HT1080 (cell line): Measurements from ENCODE around the gene PRAMEF1. TPM values are rescaled to one million over a fixed set of nuclear protein-coding genes. Genes with fewer than 3 reads are reported as not detected.
A peak's percentile ranks its signal among the peaks of the same experiment; 100 is the strongest.
"Not testable (repeated sequence)": the region's sequence is repeated elsewhere in the genome, so short reads cannot be mapped to it uniquely, and the experiment has no call there.

Experiments
- DNase-seq: peaks from one replicate; pipeline ENCODE4 v3.0.0-alpha.2; 2015; ENCODE audit warnings: low read depth
- total RNA-seq: library from RNA; depleted of rRNA; stranded (reverse); fragments of >200 nt; shearing (Covaris generic); gene quantifications from 2 replicates; pipeline ENCODE4 v1.2.3, GENCODE V29; 2014; rRNA removed

Gene PRAMEF1
- total RNA-seq, 1 experiment from 2014 or later = not detected

DNA sequence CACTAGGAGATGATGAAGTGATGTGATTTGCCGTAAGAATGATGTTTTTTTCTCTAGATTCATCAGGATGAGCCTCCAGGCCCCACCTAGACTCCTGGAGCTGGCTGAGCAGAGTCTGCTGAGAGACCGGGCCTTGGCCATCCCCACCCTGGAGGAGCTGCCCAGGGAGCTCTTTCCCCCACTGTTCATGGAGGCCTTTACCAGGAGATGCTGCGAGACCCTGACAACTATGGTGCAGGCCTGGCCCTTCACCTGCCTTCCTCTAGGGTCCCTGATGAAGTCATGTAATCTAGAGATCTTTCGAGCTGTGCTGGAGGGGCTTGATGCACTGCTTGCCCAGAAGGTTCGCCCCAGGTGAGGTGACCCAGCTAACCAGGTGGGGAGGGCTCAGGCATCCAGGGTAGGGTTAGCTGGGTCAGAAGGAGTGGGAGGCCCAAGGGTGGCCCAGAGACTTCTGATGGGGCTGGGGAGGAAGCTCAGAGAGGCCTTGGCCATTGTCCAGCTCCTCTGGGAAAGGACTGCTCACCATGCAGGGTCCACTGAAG is 16.3 kb upstream of the PRAMEF1 start:
- no peak for DNase-seq

GRCh38 chr1:12775443-12775842 is 15.8 kb upstream of the PRAMEF1 start:
- no peak for DNase-seq

GRCh38 chr1:12776801-12777557 is 14.2 kb upstream of the PRAMEF1 start:
- no peak for DNase-seq

DNA sequence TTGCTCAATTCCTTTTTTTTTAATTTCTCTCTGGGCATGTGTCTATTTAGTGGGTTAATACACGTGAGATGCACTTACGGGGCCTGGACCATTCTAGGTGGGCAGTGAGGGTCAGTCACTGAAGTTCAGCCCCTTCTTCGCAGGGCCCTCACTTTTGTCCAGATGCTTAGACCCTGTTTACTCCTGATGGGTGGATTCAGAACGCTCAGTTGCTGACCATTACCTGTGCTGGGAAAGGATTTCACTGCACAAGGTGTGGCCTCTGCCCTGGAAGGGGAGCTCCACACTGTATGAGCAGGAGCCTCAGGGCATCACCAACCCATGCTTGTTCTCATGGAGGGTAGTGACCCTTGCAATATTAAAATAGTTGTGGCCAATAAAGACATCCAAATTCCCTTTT is 13.1 kb upstream of the PRAMEF1 start:
- no peak for DNase-seq

DNA sequence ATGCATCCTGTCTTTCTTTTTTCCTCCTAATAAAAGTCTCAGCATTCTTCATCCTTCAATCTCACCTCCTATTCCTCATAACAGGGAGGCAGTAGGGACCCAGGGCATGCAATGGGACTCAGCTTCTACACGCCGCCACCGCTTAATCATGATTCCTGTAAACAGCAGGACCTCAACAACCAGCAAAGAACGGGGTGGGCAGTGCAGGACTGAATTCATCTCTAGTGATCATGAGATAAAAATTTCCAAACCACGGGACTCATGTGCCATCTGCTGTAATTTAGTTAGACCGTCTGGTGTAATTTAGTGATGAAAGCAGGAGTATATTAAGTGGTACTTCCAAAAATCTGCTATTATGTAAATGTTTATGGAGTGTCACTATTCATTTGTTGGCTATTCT is 12.3 kb upstream of the PRAMEF1 start:
- no peak for DNase-seq

DNA sequence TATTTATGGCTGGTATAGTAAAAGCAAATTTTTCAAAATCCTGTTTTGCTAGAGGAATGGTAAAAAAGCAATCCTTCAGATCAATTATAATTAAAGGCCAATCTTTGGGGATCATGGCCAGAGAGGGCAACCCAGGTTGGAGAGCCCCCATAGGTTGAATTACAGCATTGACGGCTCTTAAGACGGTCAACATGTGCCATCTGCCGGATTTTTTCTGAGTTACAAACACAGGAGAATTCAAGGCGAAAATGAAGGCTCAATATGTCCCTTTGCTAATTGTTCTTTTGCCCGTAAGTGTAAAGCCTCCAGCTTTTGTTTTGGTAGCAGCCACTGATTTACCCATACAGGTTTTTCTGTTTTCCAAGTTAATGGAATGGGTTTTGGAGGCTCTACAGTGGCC is 9.7 kb upstream of the PRAMEF1 start:
- not testable (repeated sequence) for DNase-seq

DNA sequence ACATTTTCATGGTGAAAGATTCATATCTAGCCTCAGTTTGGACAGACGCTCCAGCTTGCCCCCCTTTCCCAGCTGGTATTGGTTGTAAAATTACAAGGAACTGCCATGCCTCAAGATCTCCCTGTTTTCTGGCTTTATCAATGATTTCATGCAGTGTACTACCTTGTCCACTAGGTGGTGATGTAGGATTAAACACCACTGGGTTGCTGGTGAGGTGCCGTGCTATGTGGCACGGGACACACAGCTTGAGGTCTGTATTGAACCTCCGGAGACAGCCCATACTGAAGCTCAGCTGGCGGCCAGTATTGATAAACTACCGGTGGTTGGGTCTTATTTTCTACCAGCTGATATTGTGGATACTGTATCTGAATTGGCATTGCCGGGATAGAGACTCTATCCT is 7.4 kb upstream of the PRAMEF1 start:
- peak; percentile 30 for DNase-seq

DNA sequence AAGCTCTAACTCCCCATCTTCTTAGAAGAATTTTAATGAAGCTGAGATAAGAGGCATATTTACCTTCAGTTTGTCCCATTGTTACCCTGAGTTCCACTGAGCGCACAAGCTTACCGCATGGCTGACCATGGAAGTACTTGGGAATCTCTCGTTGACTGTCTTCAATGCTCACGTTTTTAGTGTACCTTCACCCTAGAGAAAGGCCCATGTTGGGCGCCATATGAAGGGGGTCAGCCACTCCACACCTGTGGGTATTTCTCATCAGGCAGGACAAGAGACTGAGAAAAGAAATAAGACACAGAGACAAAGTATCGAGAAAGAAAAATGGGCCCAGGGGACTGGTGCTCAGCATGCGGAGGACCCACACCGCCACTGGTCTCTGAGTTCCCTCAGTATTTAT is 6.5 kb upstream of the PRAMEF1 start:
- not testable (repeated sequence) for DNase-seq

GRCh38 chr1:12798911-12799310 is 7.7 kb downstream of the PRAMEF1 start:
- DNase-seq = no peak

DNA sequence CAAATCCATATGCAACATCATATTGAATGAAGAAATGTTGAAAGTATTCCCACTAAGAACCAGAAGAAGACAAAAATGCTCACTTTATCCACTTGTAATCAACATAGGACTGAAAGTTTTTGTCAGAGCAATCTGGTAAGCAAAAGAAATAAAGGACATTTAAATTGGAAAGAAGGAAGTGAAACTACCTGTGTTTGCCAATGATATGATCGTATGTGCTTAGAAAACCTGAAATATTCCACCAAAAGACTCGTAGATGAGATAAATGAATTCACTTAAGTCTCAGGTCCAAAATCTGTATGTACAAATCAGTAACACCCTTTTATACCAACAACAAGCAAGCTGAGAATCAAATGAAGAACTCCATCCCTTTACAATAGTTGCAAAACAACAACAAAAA is 8.5 kb downstream of the PRAMEF1 start:
- DNase-seq = no peak

DNA sequence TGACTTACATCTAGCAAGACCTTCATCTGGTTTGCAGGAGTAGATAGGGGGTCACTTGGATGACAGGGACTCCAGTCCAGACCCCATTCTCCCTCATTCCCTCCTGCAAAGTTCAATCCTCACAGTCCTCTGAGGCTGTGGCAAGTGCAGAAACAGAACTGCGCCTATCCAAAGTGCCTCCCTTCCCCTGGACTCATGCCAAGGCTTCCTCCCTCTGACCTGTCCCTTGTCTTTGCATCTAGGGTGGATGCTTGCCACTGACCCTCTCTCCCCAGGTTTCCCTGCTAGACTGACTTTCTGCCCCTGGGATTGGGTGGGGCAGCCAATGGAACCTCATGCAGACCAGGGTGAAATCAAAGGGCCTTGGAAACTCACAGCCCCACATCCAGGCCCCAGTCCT is 18.7 kb downstream of the PRAMEF1 start:
- DNase-seq = no peak

GRCh38 chr1:12810691-12811408 is 19.7 kb downstream of the PRAMEF1 start:
- peak; percentile 85 for DNase-seq

GRCh38 chr1:12811409-12811784 is 20.2 kb downstream of the PRAMEF1 start:
- DNase-seq = peak; percentile 76

- not testable (repeated sequence) for DNase-seq
These were observed 27.9 kb downstream of the PRAMEF1 start for GRCh38 chr1:12819061-12819460.

DNA sequence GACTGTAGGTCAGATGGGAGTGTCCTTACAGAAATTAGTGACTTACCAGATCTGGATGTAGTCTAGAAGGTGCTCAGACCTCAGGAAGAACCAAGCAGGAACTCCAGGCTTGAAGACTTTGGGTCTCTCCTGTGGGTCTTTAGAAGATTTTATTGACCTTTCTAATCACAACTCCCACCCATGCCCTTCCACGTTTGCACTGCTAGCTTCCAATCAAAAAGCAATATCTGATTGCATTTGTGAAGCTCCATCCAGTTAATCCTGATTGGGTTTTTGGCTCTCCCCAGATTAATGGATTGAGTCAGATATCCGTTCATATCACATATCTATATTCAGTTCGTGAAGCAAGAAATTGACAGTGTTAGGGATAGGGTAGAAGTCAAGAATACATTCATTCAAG is 40.1 kb downstream of the PRAMEF1 start, which contains the start of gene PRAMEF11:
PRAMEF11 (minus strand) TSS at position 101 of the 400 bp plus-strand sequence. CDS start 2,621 bp downstream, outside the sequence.
- not testable (repeated sequence) for DNase-seq

- DNase-seq = not testable (repeated sequence)
These were observed 42.1 kb downstream of the PRAMEF1 start for GRCh38 chr1:12833251-12833650.

Other genes starting within 250 kb of the PRAMEF1 start
- 0.10 TPM in 1 of 2 replicates, not detected in the other for gene DHRS3, start 173.2 kb upstream of the PRAMEF1 start, total RNA-seq
- gene AADACL4, start 147.3 kb upstream of the PRAMEF1 start, total RNA-seq = not detected in 2 replicates
- gene AADACL3, start 75.3 kb upstream of the PRAMEF1 start, total RNA-seq = not detected in 2 replicates
- not detected in 2 replicates for gene CFAP107, start 45.2 kb upstream of the PRAMEF1 start, total RNA-seq
- not detected in 2 replicates for gene PRAMEF12, start 17.7 kb upstream of the PRAMEF1 start, total RNA-seq
- not detected in 2 replicates for gene PRAMEF11, start 40.0 kb downstream of the PRAMEF1 start, total RNA-seq
- gene HNRNPCL1, start 57.3 kb downstream of the PRAMEF1 start, total RNA-seq = not detected in 2 replicates
- not detected in 2 replicates for gene PRAMEF2, start 65.7 kb downstream of the PRAMEF1 start, total RNA-seq
- gene PRAMEF4, start 94.8 kb downstream of the PRAMEF1 start, total RNA-seq = not detected in 2 replicates
- gene PRAMEF10, start 106.9 kb downstream of the PRAMEF1 start, total RNA-seq = not detected in 2 replicates
- not detected in 2 replicates for gene PRAMEF7, start 125.2 kb downstream of the PRAMEF1 start, total RNA-seq
- gene PRAMEF6, start 156.2 kb downstream of the PRAMEF1 start, total RNA-seq = not detected in 2 replicates